ENCODE measurements around the gene ALAS1.

GRCh38 chr3:52237657-52238172 lies 39.8 kb downstream of the ALAS1 start:
- TF ChIP-seq CTCF (IDR thresholded peaks at IDR 0.05; ENCODE audit: insufficient read depth, low read length) (no peak), REST (IDR thresholded peaks at IDR 0.05; ENCODE audit: insufficient replicate concordance, low read depth) (no peak), POLR2AphosphoS5 (IDR thresholded peaks at IDR 0.05; ENCODE audit: low read depth) (no peak)
